ENCODE results near the gene CCDC110.

Gene CCDC110

GRCh38 chr4:185470501-185471195, 885 bp downstream of the CCDC110 start:
- peak; percentile 66 for DNase-seq

- peak; percentile 40 for DNase-seq
Observed at GRCh38 chr4:185469580-185470154, 1.9 kb downstream of the CCDC110 start.

GRCh38 chr4:185468999-185469398, 2.5 kb downstream of the CCDC110 start:
- no peak for DNase-seq

GRCh38 chr4:185467991-185468390, 3.5 kb downstream of the CCDC110 start:
- no peak for DNase-seq

GRCh38 chr4:185467101-185467500, 4.4 kb downstream of the CCDC110 start:
- no peak for DNase-seq

- no peak for DNase-seq
Observed at GRCh38 chr4:185465707-185466106, 5.8 kb downstream of the CCDC110 start.

- DNase-seq: no peak
Observed at GRCh38 chr4:185464887-185465286, 6.6 kb downstream of the CCDC110 start.

GRCh38 chr4:185464183-185464582, 7.3 kb downstream of the CCDC110 start:
- no peak for DNase-seq

- DNase-seq: no peak
Observed at GRCh38 chr4:185463541-185463940, 8.0 kb downstream of the CCDC110 start.

- no peak for DNase-seq
Observed at GRCh38 chr4:185461565-185461964, 10.0 kb downstream of the CCDC110 start.

GRCh38 chr4:185457136-185457535, 14.4 kb downstream of the CCDC110 start:
- no peak for DNase-seq

- DNase-seq: no peak
Observed at GRCh38 chr4:185456131-185456530, 15.4 kb downstream of the CCDC110 start.

- no peak for DNase-seq
Observed at GRCh38 chr4:185445209-185445608, 26.3 kb downstream of the CCDC110 start.

GRCh38 chr4:185441479-185441878, 30.1 kb downstream of the CCDC110 start:
- no peak for DNase-seq

- no peak for DNase-seq
Observed at GRCh38 chr4:185437809-185438208, 33.7 kb downstream of the CCDC110 start.

- no peak for DNase-seq
Observed at GRCh38 chr4:185435466-185435865, 36.1 kb downstream of the CCDC110 start.

- no peak for DNase-seq
Observed at GRCh38 chr4:185429660-185430059, 41.9 kb downstream of the CCDC110 start.

- DNase-seq: no peak
Observed at GRCh38 chr4:185426960-185427688, 44.4 kb downstream of the CCDC110 start.

- peak; percentile 92 for DNase-seq
Observed at GRCh38 chr4:185425647-185426352, 45.7 kb downstream of the CCDC110 start, which contains the start of gene UFSP2. TSS of gene UFSP2 (minus strand) at chr4:185425964. CDS start at chr4:185425868, 96 bp downstream.

- no peak for DNase-seq
Observed at GRCh38 chr4:185424905-185425646, 46.5 kb downstream of the CCDC110 start.

GRCh38 chr4:185421366-185422124, 50.0 kb downstream of the CCDC110 start:
- DNase-seq: no peak

GRCh38 chr4:185416955-185417354, 54.6 kb downstream of the CCDC110 start:
- no peak for DNase-seq
